ENCODE data around the gene RASEF.

The RASEF gene

GRCh38 chr9:83036043-83036442, 26.9 kb downstream of the RASEF start:
- ATAC-seq (replicated peaks) (no peak), DNase-seq (no peak)
- no peak overlapping the region for H3K4me3 Mint-ChIP-seq
- H3K4me1 Mint-ChIP-seq, result no peaks in the 10 kb centered on the region
- H3K27ac Mint-ChIP-seq, result no peak overlapping the region
- H3K36me3 Mint-ChIP-seq, result no peaks in the 10 kb centered on the region
- H3K9me3 Mint-ChIP-seq, result peaks cover 0 to 2% of the 10 kb centered on the region in 2 donors
- H3K27me3 Mint-ChIP-seq, result no peaks in the 10 kb centered on the region

GRCh38 chr9:83035143-83035542, 27.8 kb downstream of the RASEF start:
- Mint-ChIP-seq H3K4me3 (no peak overlapping the region), H3K36me3 (no peaks in the 10 kb centered on the region), H3K9me3 (peaks cover 3 to 4% of the 10 kb centered on the region in 2 donors), H3K4me1 (no peaks in the 10 kb centered on the region), H3K27ac (no peak overlapping the region), H3K27me3 (no peaks in the 10 kb centered on the region)
- ATAC-seq (replicated peaks) (no peak), DNase-seq (no peak)

- no peak for DNase-seq
- peak; percentile 33 to 41 for ATAC-seq (replicated peaks)
- Mint-ChIP-seq H3K4me1 (no peaks in the 10 kb centered on the region), H3K9me3 (peaks cover 3 to 4% of the 10 kb centered on the region in 2 donors), H3K4me3 (no peak overlapping the region), H3K27me3 (no peaks in the 10 kb centered on the region), H3K27ac (no peak overlapping the region), H3K36me3 (no peaks in the 10 kb centered on the region)
These were observed 28.4 kb downstream of the RASEF start for GRCh38 chr9:83034587-83034986.

GRCh38 chr9:83034026-83034425, 28.9 kb downstream of the RASEF start:
- no peaks in the 10 kb centered on the region for H3K36me3 Mint-ChIP-seq
- H3K4me3 Mint-ChIP-seq, result no peak overlapping the region
- no peaks in the 10 kb centered on the region for H3K4me1 Mint-ChIP-seq
- no peak for ATAC-seq (replicated peaks)
- no peak overlapping the region for H3K27ac Mint-ChIP-seq
- H3K9me3 Mint-ChIP-seq, result peaks cover 2 to 3% of the 10 kb centered on the region in 2 donors
- DNase-seq, result no peak
- no peaks in the 10 kb centered on the region for H3K27me3 Mint-ChIP-seq

- DNase-seq (no peak), ATAC-seq (replicated peaks) (no peak)
- H3K27ac Mint-ChIP-seq, result no peak overlapping the region
- no peaks in the 10 kb centered on the region for H3K36me3 Mint-ChIP-seq
- H3K4me1 Mint-ChIP-seq, result no peaks in the 10 kb centered on the region
- H3K27me3 Mint-ChIP-seq, result no peaks in the 10 kb centered on the region
- H3K4me3 Mint-ChIP-seq, result no peak overlapping the region
- H3K9me3 Mint-ChIP-seq, result peaks cover 2 to 3% of the 10 kb centered on the region in 2 donors
These were observed 30.8 kb downstream of the RASEF start for GRCh38 chr9:83032065-83032625.

- DNase-seq (no peak), ATAC-seq (replicated peaks) (no peak)
- no peaks in the 10 kb centered on the region for H3K4me1 Mint-ChIP-seq
- H3K9me3 Mint-ChIP-seq, result peaks cover 3 to 4% of the 10 kb centered on the region in 2 donors
- no peak overlapping the region for H3K27ac Mint-ChIP-seq
- H3K27me3 Mint-ChIP-seq, result no peaks in the 10 kb centered on the region
- no peaks in the 10 kb centered on the region for H3K36me3 Mint-ChIP-seq
- H3K4me3 Mint-ChIP-seq, result no peak overlapping the region
These were observed 32.4 kb downstream of the RASEF start for GRCh38 chr9:83030391-83031107.

GRCh38 chr9:83029531-83030137, 33.3 kb downstream of the RASEF start:
- H3K36me3 Mint-ChIP-seq, result no peaks in the 10 kb centered on the region
- no peak overlapping the region for H3K4me3 Mint-ChIP-seq
- H3K9me3 Mint-ChIP-seq, result peaks cover 3 to 4% of the 10 kb centered on the region in 2 donors
- no peak for DNase-seq
- no peaks in the 10 kb centered on the region for H3K4me1 Mint-ChIP-seq
- no peak overlapping the region for H3K27ac Mint-ChIP-seq
- no peak for ATAC-seq (replicated peaks)
- H3K27me3 Mint-ChIP-seq, result no peaks in the 10 kb centered on the region

- no peaks in the 10 kb centered on the region for H3K27me3 Mint-ChIP-seq
- H3K4me3 Mint-ChIP-seq, result no peak overlapping the region
- no peaks in the 10 kb centered on the region for H3K36me3 Mint-ChIP-seq
- ATAC-seq (replicated peaks), result no peak
- H3K27ac Mint-ChIP-seq, result no peak overlapping the region
- no peaks in the 10 kb centered on the region for H3K4me1 Mint-ChIP-seq
- peaks cover 3 to 4% of the 10 kb centered on the region in 2 donors for H3K9me3 Mint-ChIP-seq
- no peak for DNase-seq
These were observed 35.6 kb downstream of the RASEF start for GRCh38 chr9:83027153-83027891.

GRCh38 chr9:83024506-83025125, 38.3 kb downstream of the RASEF start:
- peaks cover 0 to 2% of the 10 kb centered on the region in 2 donors for H3K9me3 Mint-ChIP-seq
- no peak overlapping the region for H3K27ac Mint-ChIP-seq
- no peak overlapping the region for H3K4me3 Mint-ChIP-seq
- H3K27me3 Mint-ChIP-seq, result no peaks in the 10 kb centered on the region
- no peak for DNase-seq
- ATAC-seq (replicated peaks), result no peak
- H3K36me3 Mint-ChIP-seq, result no peaks in the 10 kb centered on the region
- no peaks in the 10 kb centered on the region for H3K4me1 Mint-ChIP-seq

- H3K9me3 Mint-ChIP-seq, result peaks cover 0 to 4% of the 10 kb centered on the region in 2 donors
- DNase-seq, result no peak
- no peak for ATAC-seq (replicated peaks)
- no peaks in the 10 kb centered on the region for H3K36me3 Mint-ChIP-seq
- H3K4me1 Mint-ChIP-seq, result no peaks in the 10 kb centered on the region
- H3K27ac Mint-ChIP-seq, result no peak overlapping the region
- H3K4me3 Mint-ChIP-seq, result no peak overlapping the region
- no peaks in the 10 kb centered on the region for H3K27me3 Mint-ChIP-seq
These were observed 39.8 kb downstream of the RASEF start for GRCh38 chr9:83023151-83023550.

GRCh38 chr9:83020864-83021263, 42.1 kb downstream of the RASEF start:
- DNase-seq, result no peak
- no peak for ATAC-seq (replicated peaks)
- Mint-ChIP-seq H3K4me1 (no peaks in the 10 kb centered on the region), H3K36me3 (no peaks in the 10 kb centered on the region), H3K9me3 (peaks cover 0 to 3% of the 10 kb centered on the region in 2 donors), H3K27ac (no peak overlapping the region), H3K27me3 (peaks cover 0 to 5% of the 10 kb centered on the region in 2 donors), H3K4me3 (no peak overlapping the region)

GRCh38 chr9:83020327-83020726, 42.6 kb downstream of the RASEF start:
- H3K4me3 Mint-ChIP-seq, result no peak overlapping the region
- DNase-seq, result no peak
- H3K27ac Mint-ChIP-seq, result no peak overlapping the region
- peaks cover 0 to 5% of the 10 kb centered on the region in 2 donors for H3K27me3 Mint-ChIP-seq
- no peaks in the 10 kb centered on the region for H3K4me1 Mint-ChIP-seq
- no peaks in the 10 kb centered on the region for H3K36me3 Mint-ChIP-seq
- no peak for ATAC-seq (replicated peaks)
- H3K9me3 Mint-ChIP-seq, result peaks cover 0 to 3% of the 10 kb centered on the region in 2 donors

- Mint-ChIP-seq H3K9me3 (peaks cover 0 to 3% of the 10 kb centered on the region in 2 donors), H3K4me3 (no peak overlapping the region), H3K36me3 (no peaks in the 10 kb centered on the region), H3K4me1 (no peaks in the 10 kb centered on the region), H3K27ac (no peak overlapping the region), H3K27me3 (peaks cover 0 to 5% of the 10 kb centered on the region in 2 donors)
- ATAC-seq (replicated peaks), result no peak
- DNase-seq, result no peak
These were observed 43.7 kb downstream of the RASEF start for GRCh38 chr9:83019246-83019645.

GRCh38 chr9:83015897-83016296, 47.0 kb downstream of the RASEF start:
- peaks cover 2 to 7% of the 10 kb centered on the region in 2 donors for H3K4me1 Mint-ChIP-seq
- DNase-seq (no peak), ATAC-seq (replicated peaks) (no peak)
- H3K27ac Mint-ChIP-seq, result no peak overlapping the region
- H3K36me3 Mint-ChIP-seq, result no peaks in the 10 kb centered on the region
- H3K4me3 Mint-ChIP-seq, result no peak overlapping the region
- peaks cover 0 to 5% of the 10 kb centered on the region in 2 donors for H3K27me3 Mint-ChIP-seq
- H3K9me3 Mint-ChIP-seq, result peaks cover 0 to 3% of the 10 kb centered on the region in 2 donors

Data from stimulated activated naive B cell treated with anti-CD40 and anti-IgM and Interleukin-4, amounts not matched to agents 10 μg/mL and 1 μg/mL and 100 μg/mL, for 72 hours (primary cell).